Measurements from ENCODE around the gene SLC2A2.

GRCh38 chr3:171054231-171054630 lies 27.7 kb upstream of the SLC2A2 start:
- TF ChIP-seq CTCF (conservative IDR thresholded peaks at IDR 0.05; ENCODE audit: low read length) (no peak), EZH2phosphoT487 (IDR thresholded peaks at IDR 0.05; ENCODE audit: borderline replicate concordance) (no peak)

Measured in Loucy (cell line).